Fibroblast of skin of scalp (primary cell): ENCODE data around the gene UROC1.

ENCODE experiments used
- DNase-seq: peaks from one replicate; pipeline ENCODE4 v3.0.0-alpha.2; 2013

UROC1 gene

DNA sequence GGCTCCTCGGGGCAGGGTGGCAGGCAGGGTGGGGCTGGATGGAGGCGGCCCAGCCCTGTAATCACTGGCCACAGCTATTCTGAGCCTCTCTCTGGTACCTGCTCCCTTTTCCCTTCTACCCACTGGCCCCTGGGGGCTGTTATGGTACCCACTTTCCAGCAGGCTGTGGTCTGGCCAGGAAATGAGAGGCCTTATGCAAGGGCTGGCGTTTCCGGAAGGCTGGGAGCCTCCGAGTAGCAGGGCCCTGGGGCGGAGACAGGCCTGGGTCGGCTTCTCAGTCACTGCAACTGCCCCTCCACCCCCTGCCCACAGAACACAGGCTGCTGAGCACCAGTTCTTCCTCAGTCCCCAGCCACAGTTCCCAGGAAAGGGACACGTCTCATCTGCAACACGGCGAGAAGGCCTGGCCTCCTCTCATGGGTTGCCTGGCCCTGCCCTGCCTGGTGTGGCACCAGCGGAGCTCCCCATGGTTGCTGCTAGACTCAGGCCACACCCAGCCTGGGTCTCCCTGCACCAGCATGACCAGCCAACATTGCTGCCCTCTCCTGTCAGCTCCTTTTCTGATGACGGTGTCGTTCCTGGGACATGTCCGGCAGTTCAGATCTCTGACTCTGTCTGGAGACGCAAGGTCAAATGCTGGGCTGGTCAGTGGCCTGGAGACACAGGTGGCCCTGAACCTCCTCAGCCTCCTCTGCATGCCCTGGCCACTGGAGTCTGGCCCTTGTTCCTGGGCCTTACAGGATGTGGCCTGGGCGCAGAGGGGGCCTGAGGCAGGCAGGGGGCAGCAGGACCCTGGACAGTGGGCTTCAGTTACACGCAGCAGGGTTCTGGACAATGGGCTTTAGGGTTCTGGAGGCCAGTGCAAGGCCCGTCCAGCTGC is 12.8 kb upstream of the UROC1 start:
- no peak for DNase-seq

DNA sequence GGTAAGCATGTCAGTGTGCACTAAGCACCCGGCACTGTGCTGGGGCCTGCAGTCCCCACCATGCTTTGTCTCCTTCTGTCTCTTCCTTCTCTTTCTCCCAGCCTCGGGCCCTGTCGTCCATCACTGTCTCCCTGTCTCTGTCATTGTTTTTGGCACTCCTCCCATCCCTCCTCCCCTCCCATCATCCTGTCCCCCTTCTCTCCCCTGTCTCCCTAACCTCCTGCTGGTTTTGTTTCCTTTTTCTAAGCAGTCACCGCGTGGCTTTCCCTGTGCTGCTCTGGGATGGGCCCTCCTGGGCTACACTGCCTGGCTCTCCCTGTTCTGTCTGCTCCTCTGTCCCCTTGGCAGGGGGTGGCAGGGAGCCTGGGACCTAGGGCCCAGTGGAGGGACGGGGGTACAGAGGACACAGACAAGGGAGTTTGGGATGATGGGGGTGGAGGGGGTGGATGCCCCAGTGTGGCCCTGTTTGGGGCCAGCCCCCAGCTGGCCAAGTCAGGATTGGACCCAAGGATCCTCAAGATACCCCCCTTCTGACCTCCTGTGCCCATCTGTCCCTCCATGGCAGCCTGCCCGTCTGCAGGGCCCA is 12.1 kb upstream of the UROC1 start:
- DNase-seq, result no peak

DNA sequence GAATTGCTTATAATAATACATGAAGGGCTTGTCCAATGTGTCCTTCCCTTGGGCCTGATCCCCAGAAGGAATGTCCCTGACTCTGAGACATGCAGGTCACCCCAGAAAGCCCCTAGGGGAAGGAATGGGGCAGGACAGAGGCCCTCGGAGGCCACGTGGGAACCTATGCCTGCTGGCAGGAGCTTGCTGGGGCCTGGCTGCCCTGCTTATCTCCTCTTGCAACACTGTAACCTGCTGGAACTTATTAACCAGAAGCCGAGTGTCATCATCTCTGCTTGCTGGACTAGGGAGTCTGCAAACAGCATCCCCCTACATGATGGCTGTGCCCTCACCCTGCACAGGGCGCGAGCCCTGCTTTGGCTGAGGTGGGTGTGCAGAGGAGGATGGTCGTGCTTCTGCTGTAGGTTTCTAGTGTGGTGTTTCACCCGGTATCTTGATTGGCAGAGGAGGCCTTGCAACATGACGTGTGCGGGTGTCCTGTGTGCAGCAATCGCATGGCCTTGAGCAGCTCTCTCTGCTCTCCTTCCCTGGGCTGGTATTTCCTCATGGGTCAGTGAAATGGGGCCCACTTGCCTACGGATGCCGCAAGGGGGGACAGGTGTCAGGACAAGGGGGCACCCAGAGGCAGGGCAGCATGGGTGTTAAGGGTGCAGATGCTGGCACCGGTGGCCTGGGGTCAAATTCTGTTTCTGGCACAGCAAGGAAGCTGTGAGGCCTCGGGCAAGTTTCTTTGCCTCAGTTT is 11.4 kb upstream of the UROC1 start:
- peak; percentile 6 for DNase-seq

DNA sequence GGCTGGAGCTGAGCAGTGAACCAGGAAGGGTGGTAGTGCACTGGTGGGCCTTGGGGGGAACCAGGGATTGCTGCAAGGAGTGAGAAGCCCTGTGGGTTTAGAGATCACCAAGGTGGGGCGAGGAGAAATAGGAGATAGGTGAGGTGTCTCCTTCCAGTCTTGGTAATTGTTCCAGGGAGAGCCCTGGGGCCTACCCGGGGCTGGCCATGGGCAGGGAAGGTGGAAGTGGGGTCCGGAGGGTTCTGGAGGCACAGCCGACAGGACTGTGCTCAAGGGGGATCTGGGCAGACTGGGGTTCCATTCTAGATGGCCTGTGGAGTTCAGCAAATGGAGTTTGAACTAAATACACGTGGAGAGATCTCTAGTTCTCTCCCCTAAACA is 10.8 kb upstream of the UROC1 start:
- no peak for DNase-seq

DNA sequence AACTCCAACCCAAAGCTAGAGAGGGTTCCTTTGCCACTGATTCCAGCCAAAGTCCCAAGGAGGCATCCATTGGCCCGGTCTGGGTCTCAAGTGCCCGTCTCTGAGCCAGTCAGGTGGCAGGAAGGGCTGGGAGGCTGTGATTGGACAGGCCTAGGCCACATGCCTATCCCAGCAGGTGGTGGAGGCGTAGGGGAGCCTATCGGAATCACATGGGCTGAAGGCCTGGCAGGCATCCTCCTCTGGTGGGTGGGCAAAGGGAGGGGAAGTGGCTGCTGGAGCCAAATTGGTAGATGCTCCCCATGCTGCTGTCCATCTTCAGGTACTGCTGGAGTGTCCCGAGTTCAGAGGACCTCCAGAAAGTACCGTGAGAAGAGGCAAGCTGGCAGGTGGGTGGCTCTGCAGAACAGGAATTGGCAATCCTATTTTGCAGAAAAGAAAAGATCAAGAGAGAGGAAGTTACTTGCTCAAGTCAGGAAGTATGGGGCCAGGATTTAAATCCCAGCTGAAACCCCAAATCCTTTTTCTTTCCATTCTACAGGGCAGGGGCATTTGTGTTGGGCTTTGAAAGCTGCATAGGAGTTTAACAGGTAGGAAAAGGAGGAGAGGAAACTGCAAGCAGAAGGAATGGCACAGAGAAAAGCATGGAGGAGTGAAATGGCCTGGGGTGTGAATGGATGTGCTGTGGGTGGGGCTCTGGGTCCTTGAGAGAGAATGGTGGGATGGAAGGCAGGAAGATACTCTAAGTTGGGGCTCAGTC is 10.1 kb upstream of the UROC1 start:
- no peak for DNase-seq

DNA sequence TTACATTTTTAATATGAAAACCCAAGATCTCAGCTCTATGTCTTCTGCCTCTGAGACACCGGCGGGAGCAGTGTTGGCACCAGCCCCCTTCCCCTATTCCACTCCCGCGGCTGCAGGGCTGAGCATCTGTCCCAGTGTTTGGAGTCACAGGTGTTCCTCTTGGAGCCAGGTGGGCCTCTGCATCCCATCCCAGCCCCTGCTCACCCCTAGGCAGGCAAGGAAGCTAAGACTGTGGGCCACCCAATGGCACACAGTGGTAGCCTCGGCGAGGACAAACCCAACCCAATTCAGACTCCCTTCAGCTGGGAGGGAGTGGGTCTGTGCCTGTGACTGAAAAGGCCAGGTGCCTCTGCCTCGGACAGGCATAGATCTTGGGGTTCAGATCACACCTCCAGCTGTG is 9.4 kb upstream of the UROC1 start:
- no peak for DNase-seq

DNA sequence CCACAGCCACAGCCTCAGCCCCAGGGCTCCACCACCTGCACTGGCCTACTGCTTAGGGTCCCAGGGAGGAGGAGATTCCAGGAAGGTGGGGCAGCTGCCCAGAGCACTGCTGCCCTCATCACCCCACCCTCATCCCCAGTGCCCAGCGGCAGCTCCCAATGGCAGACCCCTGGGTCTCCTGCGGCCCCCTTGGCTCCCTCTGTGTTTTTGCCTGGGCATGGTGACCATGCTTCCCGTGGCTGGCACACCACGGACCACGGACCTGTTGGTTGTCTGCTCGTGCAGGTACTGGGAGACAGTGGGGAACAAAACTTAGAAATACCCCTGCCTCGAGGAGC is 9.1 kb upstream of the UROC1 start:
- DNase-seq, result no peak

DNA sequence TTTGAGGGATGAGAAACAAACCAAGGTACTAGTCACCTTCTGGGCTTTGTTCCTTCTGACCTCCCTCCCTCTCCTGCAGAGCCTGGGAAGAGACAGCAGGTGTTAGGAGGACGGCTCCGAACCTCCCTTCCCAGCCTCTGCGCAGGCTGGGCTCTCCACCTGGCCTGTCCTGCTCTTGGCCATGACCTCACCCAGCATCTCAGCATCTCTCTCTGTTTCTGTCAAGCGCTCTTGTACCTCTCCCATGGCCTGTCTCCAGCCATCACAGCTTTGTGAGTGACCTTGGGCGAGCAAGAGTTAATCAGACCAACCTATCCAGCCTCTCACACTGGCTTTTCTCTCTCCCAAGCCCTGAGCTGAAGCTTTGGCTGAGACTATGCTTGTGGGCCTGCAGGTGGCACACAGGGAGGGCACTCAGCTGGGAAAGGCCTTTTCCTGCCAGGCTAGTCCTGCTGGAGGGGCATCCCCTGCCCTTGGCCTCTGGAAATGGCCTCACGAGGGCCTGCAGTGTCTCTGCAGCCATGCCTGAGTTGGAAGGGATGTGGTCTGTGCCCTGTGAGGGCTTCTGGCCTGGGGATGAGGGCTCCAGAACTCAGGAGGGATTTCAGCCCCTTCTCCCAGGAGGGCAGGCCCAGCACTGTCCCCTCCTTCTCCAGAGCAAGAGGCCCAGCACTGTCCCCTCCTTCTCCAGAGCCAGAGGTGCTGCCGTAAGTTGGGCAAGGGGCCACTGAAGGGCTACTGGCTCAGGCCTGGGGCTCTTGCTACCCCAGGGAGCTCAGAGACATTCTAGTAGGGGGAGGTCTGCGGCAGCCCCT is 8.5 kb upstream of the UROC1 start:
- no peak for DNase-seq

DNA sequence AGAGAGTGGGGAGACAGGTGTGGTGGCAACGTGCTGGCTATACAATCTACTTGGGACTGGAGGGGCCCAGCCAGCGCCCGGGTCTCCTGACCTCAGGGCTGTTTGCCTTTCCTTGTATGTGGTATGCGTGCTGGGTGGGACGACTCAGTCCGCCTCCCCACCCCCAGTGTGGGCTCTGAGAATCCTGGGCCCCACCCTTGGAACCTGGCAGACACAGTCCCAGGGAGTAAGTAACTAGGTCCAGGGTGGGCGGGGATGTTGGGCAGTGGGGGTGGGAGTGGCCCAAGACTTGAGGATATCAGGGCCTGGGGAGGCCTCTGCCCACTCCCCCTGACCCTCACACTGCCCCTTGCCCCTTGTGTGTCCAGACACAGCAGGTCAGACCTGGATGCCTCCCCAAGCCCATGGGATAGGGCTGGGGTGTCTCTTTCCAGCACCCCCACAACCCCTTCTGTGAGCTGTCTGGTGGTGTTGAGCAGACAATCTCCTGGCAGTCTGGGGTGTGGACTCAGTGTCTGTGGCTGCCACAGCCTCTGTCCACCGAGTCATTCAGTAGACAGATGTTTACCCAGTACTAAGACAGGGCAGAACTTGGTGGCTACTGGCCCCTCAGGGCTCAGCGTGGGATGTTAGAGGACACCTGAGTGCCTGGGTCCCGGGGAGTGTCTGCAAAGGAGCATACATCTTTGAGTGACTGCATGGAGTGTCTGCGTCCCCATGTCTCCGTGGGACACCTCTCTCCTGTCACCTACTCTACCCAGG is 7.7 kb upstream of the UROC1 start:
- no peak for DNase-seq

DNA sequence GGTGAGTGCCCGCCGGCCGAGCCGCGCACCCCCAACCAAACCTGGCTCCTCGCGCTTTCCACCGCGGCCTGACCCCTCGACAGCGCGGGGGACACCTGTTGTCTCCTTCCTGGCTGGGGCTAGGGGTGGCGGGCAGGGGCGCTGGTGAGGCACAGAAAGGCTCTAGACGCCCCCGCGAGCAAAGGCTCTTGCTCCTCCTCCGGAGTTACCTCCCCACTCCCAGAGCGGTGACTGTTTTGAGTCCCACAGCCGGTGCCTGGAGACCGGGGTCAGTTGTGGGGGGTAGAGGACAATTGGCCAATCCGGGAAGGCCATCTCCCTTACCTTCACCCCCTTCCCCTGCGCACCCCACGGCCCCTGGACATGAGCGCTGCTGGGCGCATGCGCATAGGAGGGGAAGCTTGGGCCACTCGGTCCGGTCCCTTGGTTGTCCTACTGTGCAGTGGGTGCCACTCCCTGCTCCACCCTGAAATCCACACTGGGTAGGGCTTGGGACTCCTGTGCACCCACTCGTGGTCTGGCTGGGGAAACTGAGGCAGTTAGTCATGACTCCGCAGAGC is 6.9 kb upstream of the UROC1 start:
- DNase-seq, result no peak

DNA sequence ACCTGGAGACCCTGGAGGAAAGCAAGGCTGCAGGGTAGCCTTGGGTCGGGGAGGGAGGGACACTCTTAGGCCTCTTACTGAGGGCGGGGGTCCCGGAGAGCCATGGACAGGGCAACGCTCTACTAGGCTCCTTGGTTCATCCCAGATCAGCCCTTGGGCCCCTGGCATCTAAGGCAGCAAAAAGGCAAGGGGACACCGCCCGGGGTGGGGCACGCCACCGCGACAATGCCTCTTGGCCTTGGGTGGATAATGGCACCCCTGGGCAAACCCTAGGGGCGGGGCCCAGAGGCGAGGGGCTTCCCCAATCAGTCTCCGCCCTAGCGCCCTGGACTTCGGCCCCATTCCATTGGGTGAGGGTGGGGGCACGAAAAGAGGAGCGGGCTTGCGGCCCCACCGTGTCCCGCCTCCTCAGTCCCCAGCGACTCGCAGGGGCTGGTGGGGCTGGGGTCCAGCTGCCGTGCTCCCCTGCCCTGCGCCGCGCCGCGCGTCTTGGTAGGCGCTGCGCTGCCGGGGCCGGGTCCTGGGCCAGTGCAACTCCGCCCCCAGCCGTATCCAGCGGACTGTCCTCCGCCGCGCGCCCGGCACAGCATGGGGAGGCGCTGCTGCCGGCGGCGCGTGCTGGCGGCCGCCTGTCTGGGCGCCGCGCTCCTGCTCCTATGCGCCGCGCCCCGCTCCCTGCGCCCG is 6.3 kb upstream of the UROC1 start, which contains the start of gene CHST13:
CHST13 (plus strand) TSS at position 411 of the 684 bp plus-strand sequence; CDS start at position 589, 178 bp downstream.
- DNase-seq, result peak; percentile 36

DNA sequence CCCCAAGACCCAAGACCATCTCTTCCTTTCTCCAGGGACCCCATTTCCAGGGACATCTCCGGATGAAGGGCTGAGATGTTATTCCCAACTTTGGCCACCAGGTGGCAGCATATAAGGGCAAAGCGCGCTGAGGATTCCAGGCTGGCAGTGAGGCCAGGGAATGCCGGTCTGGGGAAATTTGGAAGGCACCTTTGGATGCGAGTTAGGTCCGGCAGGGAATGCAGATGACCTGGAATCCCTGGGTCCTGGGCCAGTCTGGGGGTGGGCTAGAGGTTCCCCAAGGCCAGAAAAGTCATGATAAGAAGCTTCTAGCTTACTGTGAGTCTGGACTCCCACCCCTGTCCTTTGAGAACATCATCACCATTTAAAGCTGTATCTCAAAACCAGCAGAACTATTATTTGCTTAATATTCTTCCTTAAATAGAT is 4.8 kb upstream of the UROC1 start:
- DNase-seq, result peak; percentile 58

DNA sequence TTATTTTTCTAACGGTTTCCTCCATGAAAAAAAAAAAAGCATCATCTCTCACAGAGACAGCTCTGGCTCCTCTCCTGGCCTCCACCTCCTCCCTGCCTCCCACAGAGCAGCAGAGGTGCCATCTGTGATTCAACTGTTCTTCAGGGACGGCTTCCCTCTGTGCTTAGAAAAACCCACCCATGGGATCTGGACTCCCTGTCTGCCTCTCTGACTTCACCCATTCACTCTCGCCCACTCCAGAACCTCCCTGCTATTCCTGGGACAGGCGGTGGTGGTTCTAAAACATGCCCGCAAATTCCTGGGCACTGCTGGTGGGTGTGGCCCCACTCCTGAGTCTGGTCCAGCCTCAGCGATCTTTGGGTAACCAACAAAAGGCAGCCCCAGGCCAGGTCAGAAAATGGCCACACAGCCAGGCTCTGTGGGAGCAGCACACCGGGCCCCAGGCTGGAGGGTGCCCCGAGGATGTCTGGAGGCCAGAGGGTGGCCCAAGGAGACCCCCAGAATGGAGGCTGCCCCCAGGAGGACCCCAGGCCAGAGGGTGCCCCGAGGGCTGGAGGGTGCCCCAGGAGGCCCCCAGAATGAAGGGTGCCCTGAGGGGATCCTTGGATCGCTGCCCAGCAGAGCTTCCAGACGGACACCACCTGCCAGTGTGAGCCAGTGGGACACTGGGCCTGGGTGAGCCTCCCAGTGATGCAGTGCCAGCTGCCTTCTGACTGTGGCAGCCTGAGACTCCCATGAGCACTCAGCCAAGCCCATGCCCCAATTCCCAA is 3.7 kb upstream of the UROC1 start:
- no peak for DNase-seq

DNA sequence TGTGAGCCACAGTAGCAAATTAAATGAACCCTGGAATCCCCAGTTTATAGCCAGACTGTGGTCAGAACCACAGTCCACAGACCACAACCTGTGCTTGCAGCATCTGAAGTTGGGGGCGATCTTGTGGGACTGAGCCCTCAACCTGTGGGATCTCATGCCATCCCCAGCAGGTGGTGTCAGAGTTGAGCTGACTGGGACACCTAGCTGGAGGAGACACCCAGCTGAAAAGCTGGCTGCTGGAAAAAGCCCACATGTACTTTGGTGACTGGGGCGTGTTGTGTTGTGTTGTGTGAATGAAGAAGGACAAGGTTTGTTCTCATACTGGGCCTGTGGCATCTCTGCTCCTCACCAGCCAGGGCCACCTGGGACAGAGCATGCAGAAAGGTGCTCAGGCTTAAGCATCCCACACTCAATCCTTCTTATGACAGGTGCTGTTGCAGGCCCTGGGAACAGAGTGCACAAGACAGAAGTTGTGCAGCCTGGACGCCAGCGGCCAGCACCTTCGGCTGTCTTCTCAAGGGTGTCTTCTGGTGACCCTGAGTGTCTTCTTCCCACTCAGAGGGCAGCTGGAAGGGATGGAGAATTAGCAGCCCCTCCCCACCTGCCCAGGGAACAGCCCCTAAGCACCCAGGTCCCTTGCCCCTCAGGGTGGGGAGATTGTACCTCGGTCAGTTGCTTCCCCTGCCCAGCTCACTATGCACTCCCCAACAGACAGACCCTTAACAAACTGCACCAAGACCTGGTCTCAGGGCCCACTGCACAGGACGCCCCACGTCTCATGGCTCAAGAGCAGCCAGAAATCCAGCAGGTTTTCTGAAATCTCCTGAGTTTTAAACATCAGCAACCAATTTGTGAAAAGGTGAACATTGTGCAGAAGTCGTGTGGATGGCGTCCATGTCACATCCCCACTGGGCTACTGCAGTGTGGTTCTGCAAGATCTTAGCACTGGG is 2.2 kb upstream of the UROC1 start:
- DNase-seq, result no peak

DNA sequence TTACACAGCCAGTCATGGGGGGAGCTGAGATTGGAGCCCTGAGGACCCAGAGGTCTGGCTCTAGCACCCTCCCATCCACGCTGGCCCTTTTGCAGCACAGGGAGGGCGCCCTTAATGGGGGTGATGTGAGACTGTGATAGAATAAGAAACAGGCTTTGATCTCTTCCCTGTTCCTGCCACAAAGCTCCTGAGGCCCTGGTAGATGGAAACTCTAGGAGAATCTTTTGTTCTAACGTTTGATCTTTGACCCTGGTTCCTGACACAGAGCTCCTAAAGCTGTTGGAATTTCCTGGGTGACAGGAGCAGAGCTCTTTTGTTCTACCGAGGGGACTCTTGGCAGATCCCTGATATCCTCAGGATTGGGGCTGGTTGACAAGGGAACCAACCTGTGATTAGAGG is 1.2 kb upstream of the UROC1 start:
- DNase-seq, result no peak

DNA sequence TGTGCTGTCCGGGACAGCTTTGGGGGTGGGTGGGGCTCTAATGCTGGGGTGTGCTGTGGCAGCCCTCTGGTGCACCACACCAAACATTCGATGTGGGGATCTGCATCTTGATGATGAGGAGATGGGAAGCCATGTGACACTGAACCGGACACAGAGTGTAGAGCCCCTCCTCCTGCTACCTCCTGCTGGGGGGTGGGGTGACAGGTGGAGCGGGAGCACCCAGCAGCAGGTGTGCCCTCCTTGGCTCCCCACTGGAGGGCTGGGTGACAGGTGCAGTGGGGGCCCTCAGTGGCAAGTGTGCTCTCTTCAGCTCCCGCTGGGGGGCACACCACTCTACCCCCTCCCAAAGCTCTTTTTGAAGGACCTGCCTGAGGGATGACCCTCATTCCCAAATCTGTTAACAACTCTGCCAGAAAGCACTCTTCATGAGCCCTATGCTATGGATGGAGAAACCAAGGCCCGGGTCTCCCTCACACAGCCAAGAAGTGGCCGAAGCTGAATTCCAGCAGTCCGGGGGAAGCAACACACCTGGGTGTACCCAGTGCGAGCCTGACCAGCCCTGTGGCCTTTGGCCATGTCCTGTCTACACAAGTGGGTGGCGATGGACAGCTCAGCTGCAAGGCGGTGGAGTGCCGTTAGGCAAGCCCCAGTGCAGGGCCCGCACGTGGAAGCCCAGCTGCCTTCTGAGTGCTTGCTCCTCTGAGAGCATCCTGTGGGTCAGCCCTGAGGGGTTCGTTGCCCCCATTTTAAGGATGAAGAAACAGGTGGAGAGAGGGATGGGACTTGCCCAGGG is 609 bp upstream of the UROC1 start:
- no peak for DNase-seq

DNA sequence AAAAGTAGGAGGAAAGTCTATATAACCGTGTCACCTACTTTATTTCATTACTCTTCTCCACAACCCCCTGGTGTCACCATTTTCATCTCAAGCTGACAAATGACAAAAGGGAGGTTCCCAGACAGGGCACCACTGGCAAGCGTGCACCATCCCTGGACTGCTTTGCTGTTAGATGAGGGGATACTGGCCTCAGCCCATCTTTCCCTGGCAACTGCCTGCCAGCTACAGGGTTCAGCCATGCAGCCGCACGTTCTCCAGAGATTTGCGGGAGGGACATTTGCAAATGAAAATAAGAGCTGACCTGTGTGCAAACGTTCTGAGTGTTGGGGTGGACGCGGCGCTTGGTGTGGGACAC is 660 bp downstream of the UROC1 start:
- DNase-seq, result no peak
